H1 (cell line): ENCODE measurements around the gene CAPN2.

ENCODE experiments used
- CTCF ChIP-seq, 3 experiments: IDR thresholded peaks; 1 replicate in 2 of 3; 2 replicates in 1 of 3; pipeline versions ENCODE4 v1.5.1 to v1.6.1; 2011; ENCODE audit warnings: low read length in 3 of 3, mild to moderate bottlenecking in 3 of 3, inconsistent platforms in 2 of 3, low read depth in 1 of 3, moderate library complexity in 1 of 3; ENCODE audit not compliant: insufficient read depth in 1 of 3; ENCODE audit errors: control extremely low read depth in 1 of 3
- EGR1 ChIP-seq: IDR thresholded peaks from 2 replicates; pipeline ENCODE4 v1.6.1; 2011; ENCODE audit warnings: low read depth, low read length, borderline replicate concordance
- KDM4A ChIP-seq: IDR thresholded peaks from one replicate; pipeline ENCODE4 v1.7.1; 2012; ENCODE audit warnings: low read depth, mild to moderate bottlenecking, moderate library complexity, low read length, inconsistent platforms; ENCODE audit not compliant: severe bottlenecking
- MAX ChIP-seq: IDR thresholded peaks from 2 replicates; pipeline ENCODE4 v1.6.1; 2012; ENCODE audit warnings: inconsistent platforms
- POLR2A ChIP-seq, 2 experiments: IDR thresholded peaks; 1 replicate in 1 of 2; 2 replicates in 1 of 2; pipeline ENCODE4 v1.6.1; 2011; ENCODE audit warnings: low read depth in 2 of 2, low read length in 2 of 2, mild to moderate bottlenecking in 2 of 2; ENCODE audit errors: control extremely low read depth in 1 of 2
- RXRA ChIP-seq: IDR thresholded peaks from 2 replicates; pipeline ENCODE4 v1.6.1; 2011; ENCODE audit warnings: low read depth, mild to moderate bottlenecking, low read length, moderate library complexity; ENCODE audit not compliant: insufficient read depth
- SIRT6 ChIP-seq: IDR thresholded peaks from one replicate; pipeline ENCODE4 v1.7.1; 2012; ENCODE audit warnings: low read length, inconsistent platforms
- SP4 ChIP-seq: IDR thresholded peaks from 2 replicates; pipeline ENCODE4 v1.6.1; 2012; ENCODE audit warnings: low read length, inconsistent platforms

GRCh38 chr1:223730479-223731132 is 18.3 kb downstream of the CAPN2 start:
- TF ChIP-seq EGR1 (no peak), RXRA (no peak), SIRT6 (no peak), MAX (no peak), KDM4A (no peak), CTCF (IDR thresholded peaks at IDR 0.05; ENCODE audit: control extremely low read depth in 1 of 3, insufficient read depth in 1 of 3, low read depth in 1 of 3, low read length in 3 of 3) (no peak), POLR2A (IDR thresholded peaks at IDR 0.05; ENCODE audit: control extremely low read depth in 1 of 2, low read depth in 2 of 2, low read length in 2 of 2) (no peak), SP4 (no peak)
